ENCODE measurements around the gene C1orf122. TPM values are rescaled to one million over a fixed set of nuclear protein-coding genes. Genes with fewer than 3 reads are reported as not detected.
A peak's percentile ranks its signal among the peaks of the same experiment; 100 is the strongest.

Gene C1orf122
- total RNA-seq, 1 donor = 11.6 TPM

- Histone ChIP-seq H3K4me2 (ENCODE audit: insufficient read depth, low read length) (no peak overlapping the region), H3K4me3 (ENCODE audit: insufficient read depth, low read length) (no peak overlapping the region), H3K4me1 (ENCODE audit: insufficient read depth, low read length) (no peaks in the 10 kb centered on the region), H2AFZ (ENCODE audit: low read length) (no peak overlapping the region), H4K20me1 (ENCODE audit: insufficient read depth, low read length) (no peaks in the 10 kb centered on the region), H3K27me3 (ENCODE audit: insufficient read depth, low read length) (peaks cover 5% of the 10 kb centered on the region), H3K9me3 (ENCODE audit: low read depth, low read length) (no peaks in the 10 kb centered on the region), H3K79me2 (ENCODE audit: insufficient read depth, low read length) (no peaks in the 10 kb centered on the region), H3K27ac (ENCODE audit: low read depth, low read length) (no peak overlapping the region), H3K36me3 (ENCODE audit: insufficient read depth, low read length) (no peaks in the 10 kb centered on the region)
- DNase-seq (ENCODE audit: insufficient read length, low spot score, missing footprints) = no peak
- TF ChIP-seq, protein P1, sequence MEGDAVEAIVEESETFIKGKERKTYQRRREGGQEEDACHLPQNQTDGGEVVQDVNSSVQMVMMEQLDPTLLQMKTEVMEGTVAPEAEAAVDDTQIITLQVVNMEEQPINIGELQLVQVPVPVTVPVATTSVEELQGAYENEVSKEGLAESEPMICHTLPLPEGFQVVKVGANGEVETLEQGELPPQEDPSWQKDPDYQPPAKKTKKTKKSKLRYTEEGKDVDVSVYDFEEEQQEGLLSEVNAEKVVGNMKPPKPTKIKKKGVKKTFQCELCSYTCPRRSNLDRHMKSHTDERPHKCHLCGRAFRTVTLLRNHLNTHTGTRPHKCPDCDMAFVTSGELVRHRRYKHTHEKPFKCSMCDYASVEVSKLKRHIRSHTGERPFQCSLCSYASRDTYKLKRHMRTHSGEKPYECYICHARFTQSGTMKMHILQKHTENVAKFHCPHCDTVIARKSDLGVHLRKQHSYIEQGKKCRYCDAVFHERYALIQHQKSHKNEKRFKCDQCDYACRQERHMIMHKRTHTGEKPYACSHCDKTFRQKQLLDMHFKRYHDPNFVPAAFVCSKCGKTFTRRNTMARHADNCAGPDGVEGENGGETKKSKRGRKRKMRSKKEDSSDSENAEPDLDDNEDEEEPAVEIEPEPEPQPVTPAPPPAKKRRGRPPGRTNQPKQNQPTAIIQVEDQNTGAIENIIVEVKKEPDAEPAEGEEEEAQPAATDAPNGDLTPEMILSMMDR (IDR thresholded peaks at IDR 0.05; ENCODE audit: extremely low read depth, low read depth, low read length) = no peak
Observed at GRCh38 chr1:37782491-37782890, 25.1 kb upstream of the C1orf122 start.

- no peaks in the 10 kb centered on the region for H3K36me3 ChIP-seq (ENCODE audit: insufficient read depth, low read length)
- no peak overlapping the region for H3K4me3 ChIP-seq (ENCODE audit: insufficient read depth, low read length)
- TF ChIP-seq, protein P1 (IDR thresholded peaks at IDR 0.05; ENCODE audit: extremely low read depth, low read depth, low read length) = no peak
- H2AFZ ChIP-seq (ENCODE audit: low read length) = no peak overlapping the region
- peaks cover 8% of the 10 kb centered on the region for H4K20me1 ChIP-seq (ENCODE audit: insufficient read depth, low read length)
- DNase-seq (ENCODE audit: insufficient read length, low spot score, missing footprints) = no peak
- H3K27me3 ChIP-seq (ENCODE audit: insufficient read depth, low read length) = peaks cover 22% of the 10 kb centered on the region
- no peak overlapping the region for H3K4me2 ChIP-seq (ENCODE audit: insufficient read depth, low read length)
- H3K9me3 ChIP-seq (ENCODE audit: low read depth, low read length) = no peaks in the 10 kb centered on the region
- H3K27ac ChIP-seq (ENCODE audit: low read depth, low read length) = no peak overlapping the region
- no peaks in the 10 kb centered on the region for H3K4me1 ChIP-seq (ENCODE audit: insufficient read depth, low read length)
- no peaks in the 10 kb centered on the region for H3K79me2 ChIP-seq (ENCODE audit: insufficient read depth, low read length)
Observed at GRCh38 chr1:37792943-37793686, 14.5 kb upstream of the C1orf122 start.

DNA sequence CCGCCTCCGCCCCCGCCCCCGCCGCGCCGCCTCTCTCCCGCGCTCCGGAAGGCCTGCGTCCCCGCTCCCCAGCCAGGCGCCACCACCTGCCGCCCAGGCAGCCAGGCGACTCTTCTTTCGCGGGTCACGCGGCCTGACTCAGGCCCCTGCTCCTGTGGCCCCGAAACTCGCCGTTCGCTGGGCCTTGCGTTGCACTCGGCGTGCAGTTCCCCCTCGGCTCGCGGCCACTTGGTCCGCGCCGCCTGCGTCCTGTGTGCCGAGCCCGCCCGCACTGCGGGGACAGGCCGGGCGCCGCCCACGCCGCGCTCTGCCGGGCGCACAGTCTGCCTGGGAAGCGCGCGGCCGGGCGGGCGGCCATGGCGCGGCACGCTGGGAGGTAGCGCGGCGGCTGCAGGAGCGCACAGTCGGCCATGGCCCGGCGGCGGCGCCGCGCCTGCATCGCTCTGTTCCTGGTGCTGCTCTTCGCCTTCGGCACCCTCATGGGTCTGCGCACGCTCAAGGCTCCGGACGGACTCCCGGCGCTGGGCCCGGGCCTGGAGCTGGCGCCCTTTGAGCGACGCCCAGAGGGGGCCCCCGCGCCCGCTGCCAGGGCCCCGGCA is 13.7 kb upstream of the C1orf122 start, which contains the start of gene MANEAL:
MANEAL (plus strand) TSS at position 75 of the 599 bp plus-strand sequence; CDS start at position 411, 336 bp downstream.
- peak within 1 kb of the TSS; percentile 62 for H3K4me3 ChIP-seq (ENCODE audit: insufficient read depth, low read length)
- H2AFZ ChIP-seq (ENCODE audit: low read length) = no peak within 1 kb of the TSS
- H3K36me3 ChIP-seq (ENCODE audit: insufficient read depth, low read length) = no peaks in the 10 kb centered on the region
- peak within 1 kb of the TSS; percentile 76 for H3K4me2 ChIP-seq (ENCODE audit: insufficient read depth, low read length)
- H3K27me3 ChIP-seq (ENCODE audit: insufficient read depth, low read length) = peaks cover 22% of the 10 kb centered on the region
- no peaks in the 10 kb centered on the region for H3K79me2 ChIP-seq (ENCODE audit: insufficient read depth, low read length)
- H3K27ac ChIP-seq (ENCODE audit: low read depth, low read length) = no peak within 1 kb of the TSS
- TF ChIP-seq, protein P1 (IDR thresholded peaks at IDR 0.05; ENCODE audit: extremely low read depth, low read depth, low read length) = no peak
- H4K20me1 ChIP-seq (ENCODE audit: insufficient read depth, low read length) = peaks cover 8% of the 10 kb centered on the region
- H3K4me1 ChIP-seq (ENCODE audit: insufficient read depth, low read length) = no peaks in the 10 kb centered on the region
- peak; percentile 96 for DNase-seq (ENCODE audit: insufficient read length, low spot score, missing footprints)
- no peaks in the 10 kb centered on the region for H3K9me3 ChIP-seq (ENCODE audit: low read depth, low read length)

Data from osteoblast (primary cell).